ENCODE data around the gene CDCA3. TPM values are rescaled to one million over a fixed set of nuclear protein-coding genes. Genes with fewer than 3 reads are reported as not detected.

Gene CDCA3
- total RNA-seq = 1 to 10 TPM; 1.1 to 5.9 (median 1.4) TPM

- Histone ChIP-seq H3K4me3 (peak within 1 kb of the TSS; percentile 37 to 76), H3K27me3 (no peaks in the 10 kb centered on the region), H3K9me3 (no peaks in the 10 kb centered on the region), H3K27ac (peak within 1 kb of the TSS; percentile 87 to 98 (median 95)), H3K4me1 (peaks cover 0 to 34% (median 10%) of the 10 kb centered on the region in 3 donors), H3K36me3 (peaks cover 0 to 31% of the 10 kb centered on the region in 2 donors)
- no peak for TF ChIP-seq EP300 (IDR thresholded peaks at IDR 0.05)
- TF ChIP-seq, protein P1, sequence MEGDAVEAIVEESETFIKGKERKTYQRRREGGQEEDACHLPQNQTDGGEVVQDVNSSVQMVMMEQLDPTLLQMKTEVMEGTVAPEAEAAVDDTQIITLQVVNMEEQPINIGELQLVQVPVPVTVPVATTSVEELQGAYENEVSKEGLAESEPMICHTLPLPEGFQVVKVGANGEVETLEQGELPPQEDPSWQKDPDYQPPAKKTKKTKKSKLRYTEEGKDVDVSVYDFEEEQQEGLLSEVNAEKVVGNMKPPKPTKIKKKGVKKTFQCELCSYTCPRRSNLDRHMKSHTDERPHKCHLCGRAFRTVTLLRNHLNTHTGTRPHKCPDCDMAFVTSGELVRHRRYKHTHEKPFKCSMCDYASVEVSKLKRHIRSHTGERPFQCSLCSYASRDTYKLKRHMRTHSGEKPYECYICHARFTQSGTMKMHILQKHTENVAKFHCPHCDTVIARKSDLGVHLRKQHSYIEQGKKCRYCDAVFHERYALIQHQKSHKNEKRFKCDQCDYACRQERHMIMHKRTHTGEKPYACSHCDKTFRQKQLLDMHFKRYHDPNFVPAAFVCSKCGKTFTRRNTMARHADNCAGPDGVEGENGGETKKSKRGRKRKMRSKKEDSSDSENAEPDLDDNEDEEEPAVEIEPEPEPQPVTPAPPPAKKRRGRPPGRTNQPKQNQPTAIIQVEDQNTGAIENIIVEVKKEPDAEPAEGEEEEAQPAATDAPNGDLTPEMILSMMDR (IDR thresholded peaks at IDR 0.05) = peak in 1 of 4 experiments; percentile 8
- TF ChIP-seq POLR2A (IDR thresholded peaks at IDR 0.05) = peak; percentile 52 to 83
- TF ChIP-seq POLR2AphosphoS5 (IDR thresholded peaks at IDR 0.05) = peak; percentile 88
- 1 to 2% methylated on average over 6 to 19 of the region's 37 CpGs for WGBS, 2 donors (ENCODE audit: low coverage in 1 of 2)
- peak; percentile 71 for ATAC-seq
Observed at GRCh38 chr12:6851153-6851920, at the start of gene CDCA3. Gene CDCA3 (minus strand): TSS chr12:6851286. CDS start chr12:6850952, 334 bp downstream.

DNA sequence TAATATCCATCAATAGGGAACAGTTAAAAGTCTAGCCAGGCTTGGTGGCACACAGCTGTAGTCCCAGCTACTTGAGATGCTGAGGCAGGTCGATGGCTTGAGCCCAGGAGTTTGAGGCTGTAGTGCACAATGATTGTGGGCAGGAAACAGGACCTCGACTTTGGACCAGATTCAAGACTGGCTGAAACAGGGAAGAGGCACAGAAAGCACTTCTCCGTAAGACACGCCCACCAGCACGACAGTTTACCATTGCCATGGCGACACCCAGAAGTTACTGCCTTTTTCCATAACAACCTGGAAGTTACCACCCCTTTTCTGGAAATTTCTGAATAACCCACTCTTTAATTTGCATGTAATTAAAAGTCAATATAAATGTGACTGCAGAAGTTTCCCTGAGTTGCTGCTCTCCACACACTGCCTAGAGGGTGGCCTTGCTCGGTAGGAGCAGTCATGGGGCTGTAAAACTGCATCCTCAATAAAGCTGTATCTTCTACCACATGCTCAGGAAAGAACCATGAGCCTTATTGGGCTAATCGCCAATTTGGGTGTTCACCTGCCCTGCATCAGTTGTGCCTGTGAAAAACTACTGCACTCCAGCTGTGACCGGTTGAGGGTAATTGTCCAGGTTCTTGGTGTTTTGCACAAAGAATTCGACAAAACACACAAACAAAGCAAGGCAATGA, 48.9 kb upstream of the CDCA3 start:
- ATAC-seq = no peak
- H3K9me3 ChIP-seq = no peaks in the 10 kb centered on the region
- WGBS, 2 donors (ENCODE audit: low coverage in 1 of 2) = 43 to 58% methylated on average over 8 of the region's 10 CpGs
- peaks cover 0 to 8% (median 3%) of the 10 kb centered on the region in 3 donors for H3K4me1 ChIP-seq
- TF ChIP-seq POLR2A (IDR thresholded peaks at IDR 0.05) (no peak), POLR2AphosphoS5 (IDR thresholded peaks at IDR 0.05) (no peak), EP300 (IDR thresholded peaks at IDR 0.05) (no peak)
- TF ChIP-seq, protein P1 (IDR thresholded peaks at IDR 0.05) = no peak
- H3K36me3 ChIP-seq = no peaks in the 10 kb centered on the region
- no peaks in the 10 kb centered on the region for H3K27me3 ChIP-seq
- H3K4me3 ChIP-seq = no peak overlapping the region
- no peak overlapping the region for H3K27ac ChIP-seq

- Histone ChIP-seq H3K27me3 (no peaks in the 10 kb centered on the region), H3K4me1 (peaks cover 0 to 6% (median 3%) of the 10 kb centered on the region in 3 donors), H3K36me3 (no peaks in the 10 kb centered on the region), H3K9me3 (no peaks in the 10 kb centered on the region), H3K4me3 (no peak overlapping the region), H3K27ac (no peak overlapping the region)
- 68 to 81% methylated on average over 3 of the region's 5 CpGs for WGBS, 2 donors (ENCODE audit: low coverage in 1 of 2)
- no peak for ATAC-seq
- TF ChIP-seq EP300 (IDR thresholded peaks at IDR 0.05) (no peak), POLR2AphosphoS5 (IDR thresholded peaks at IDR 0.05) (no peak), POLR2A (IDR thresholded peaks at IDR 0.05) (no peak)
- TF ChIP-seq, protein P1 (IDR thresholded peaks at IDR 0.05) = no peak
Observed at GRCh38 chr12:6899427-6899826, 48.3 kb upstream of the CDCA3 start.

DNA sequence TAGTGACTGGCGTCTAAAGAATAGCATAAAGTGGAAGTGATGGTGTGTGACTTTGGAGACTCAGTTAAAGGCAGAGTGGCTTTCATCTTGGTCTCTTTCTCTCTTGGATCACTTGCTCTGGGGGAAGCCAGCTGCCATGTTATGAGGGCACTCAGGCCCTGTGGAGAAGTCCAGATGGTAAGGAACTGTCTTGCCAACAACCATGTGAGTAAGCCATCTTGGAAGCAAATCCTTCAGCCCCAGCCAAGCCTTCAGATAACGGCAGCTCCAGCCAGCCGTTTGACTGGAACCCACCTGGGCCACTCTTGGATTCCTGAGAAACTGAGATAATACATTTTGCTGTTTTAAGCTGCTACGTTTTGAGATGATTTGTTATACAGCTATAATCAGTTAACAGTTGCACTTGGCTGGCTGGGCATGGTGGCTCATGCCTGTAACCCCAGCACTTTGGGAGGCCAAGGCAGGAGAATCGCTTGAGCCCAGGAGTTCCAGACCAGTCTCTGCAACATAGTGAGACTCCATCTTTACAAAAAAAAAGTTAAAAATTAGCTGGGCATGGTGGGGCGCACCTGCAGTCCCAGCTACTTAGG, 45.9 kb upstream of the CDCA3 start:
- H3K4me1 ChIP-seq = peaks cover 0 to 3% (median 0%) of the 10 kb centered on the region in 3 donors
- no peaks in the 10 kb centered on the region for H3K27me3 ChIP-seq
- TF ChIP-seq, protein P1 (IDR thresholded peaks at IDR 0.05) = no peak
- TF ChIP-seq POLR2A (IDR thresholded peaks at IDR 0.05) = no peak
- TF ChIP-seq EP300 (IDR thresholded peaks at IDR 0.05) = no peak
- no peak for TF ChIP-seq POLR2AphosphoS5 (IDR thresholded peaks at IDR 0.05)
- H3K9me3 ChIP-seq = no peaks in the 10 kb centered on the region
- ATAC-seq = no peak
- 57 to 75% methylated on average over 4 to 5 of the region's 6 CpGs for WGBS, 2 donors (ENCODE audit: low coverage in 1 of 2)
- no peak overlapping the region for H3K27ac ChIP-seq
- H3K36me3 ChIP-seq = no peaks in the 10 kb centered on the region
- no peak overlapping the region for H3K4me3 ChIP-seq

Measured in gastroesophageal sphincter (tissue), 4 donors.